Endometrial microvascular endothelial cells (primary cell): ENCODE measurements around the gene POLR2J. TPM values are rescaled to one million over a fixed set of nuclear protein-coding genes. Genes with fewer than 3 reads are reported as not detected.

Source experiments
- in situ Hi-C: cut with HindIII; loops from 2 replicates; pipeline ENCODE4 v1.10.0; 2017; ENCODE audit warnings: low sequenced_read_pairs, low pct_unique_long_range_greater_than_20kb; ENCODE audit errors: inconsistent ontology term
- total RNA-seq: library from RNA; depleted of rRNA; stranded (reverse); fragments of >200 nt; gene quantifications from one replicate; pipeline ENCODE4 v1.2.3, GENCODE V29; 2015; ENCODE audit errors: inconsistent ontology term

The POLR2J gene
- total RNA-seq, 1 donor from 2014 or later = 7.4 TPM

DNA sequence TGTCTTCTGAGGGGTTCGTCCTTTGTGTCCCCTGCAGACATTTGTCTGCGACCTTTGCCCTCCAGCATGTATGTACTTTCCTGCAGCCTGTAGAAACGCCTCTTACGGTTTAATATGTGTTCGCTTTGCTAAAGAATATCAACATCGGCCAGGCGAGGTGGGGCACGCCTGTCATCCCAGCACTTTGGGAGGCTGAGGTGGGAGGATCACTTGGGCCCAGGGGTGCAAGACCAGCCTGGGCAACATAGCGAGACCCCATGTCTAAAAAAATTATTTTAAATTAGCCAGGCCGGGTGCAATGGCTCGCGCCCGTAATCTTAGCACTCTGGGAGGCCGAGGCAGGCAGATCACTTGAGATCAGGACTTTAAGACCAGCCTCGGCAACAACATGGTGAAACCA lies 29.6 kb downstream of the POLR2J start:
- in situ Hi-C loops = no loop called here

DNA sequence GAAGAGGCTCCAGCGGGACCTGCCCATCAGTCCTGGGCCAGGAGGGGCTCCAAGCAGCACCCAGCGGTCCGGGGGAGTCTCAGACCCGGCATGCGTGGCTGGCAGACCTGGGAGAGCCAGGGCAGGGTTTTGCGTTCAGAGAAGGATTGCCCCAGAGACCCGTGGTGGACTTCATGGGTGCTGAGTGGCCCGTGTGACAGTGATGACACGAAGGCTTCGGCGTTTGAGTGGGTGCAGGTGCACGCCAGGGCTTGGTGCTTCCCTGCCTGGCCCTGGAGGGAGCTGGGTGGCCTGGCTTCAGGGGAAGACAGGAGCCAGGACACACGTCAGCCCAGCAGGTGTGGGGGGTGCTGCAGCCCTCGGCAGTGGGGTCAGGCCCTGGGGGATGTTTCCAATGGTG lies 31.4 kb downstream of the POLR2J start:
- in situ Hi-C loops = no loop called here

DNA sequence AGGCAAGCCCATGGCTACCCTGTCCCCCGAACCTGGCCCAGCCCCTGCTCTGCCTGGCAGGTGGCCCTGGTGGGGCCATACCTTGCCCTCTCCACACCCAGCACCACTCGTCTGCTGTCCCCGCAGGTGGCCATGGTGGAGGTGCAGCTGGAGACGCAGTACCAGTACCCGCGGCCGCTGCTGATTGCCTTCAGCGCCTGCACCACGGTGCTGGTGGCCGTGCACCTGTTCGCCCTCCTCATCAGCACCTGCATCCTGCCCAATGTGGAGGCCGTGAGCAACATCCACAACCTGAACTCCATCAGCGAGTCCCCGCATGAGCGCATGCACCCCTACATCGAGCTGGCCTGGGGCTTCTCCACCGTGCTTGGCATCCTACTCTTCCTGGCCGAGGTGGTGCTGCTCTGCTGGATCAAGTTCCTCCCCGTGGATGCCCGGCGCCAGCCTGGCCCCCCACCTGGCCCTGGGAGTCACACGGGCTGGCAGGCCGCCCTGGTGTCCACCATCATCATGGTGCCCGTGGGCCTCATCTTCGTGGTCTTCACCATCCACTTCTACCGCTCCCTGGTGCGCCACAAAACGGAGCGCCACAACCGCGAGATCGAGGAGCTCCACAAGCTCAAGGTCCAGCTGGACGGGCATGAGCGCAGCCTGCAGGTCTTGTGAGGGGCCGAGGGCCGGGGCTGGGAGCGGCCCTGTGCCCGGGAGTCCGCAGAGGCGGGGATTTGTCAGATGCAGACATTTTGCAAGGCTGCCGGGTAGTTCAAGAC lies 32.1 kb downstream of the POLR2J start:
- in situ Hi-C loops = no loop called here

DNA sequence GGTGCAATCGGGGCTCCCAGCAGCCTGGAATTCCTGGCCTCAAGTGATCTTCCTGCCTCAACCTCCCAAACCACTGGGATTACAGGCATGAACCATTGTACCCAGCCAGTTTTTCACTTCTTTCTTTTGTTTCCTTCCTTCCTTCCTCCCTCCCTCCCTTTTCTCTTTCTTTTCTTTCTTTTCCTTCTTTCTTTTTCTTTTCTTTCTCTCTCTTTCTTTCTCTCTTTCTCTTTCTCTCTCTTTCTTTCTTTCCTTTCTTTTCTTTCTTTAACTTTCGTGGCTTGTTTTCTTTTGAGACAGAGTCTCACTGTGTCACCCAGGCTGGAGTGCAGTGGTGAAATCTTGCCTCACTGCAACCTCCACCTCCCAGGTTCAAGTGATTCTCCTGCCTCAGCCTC lies 33.0 kb downstream of the POLR2J start:
- in situ Hi-C loops = no loop called here

DNA sequence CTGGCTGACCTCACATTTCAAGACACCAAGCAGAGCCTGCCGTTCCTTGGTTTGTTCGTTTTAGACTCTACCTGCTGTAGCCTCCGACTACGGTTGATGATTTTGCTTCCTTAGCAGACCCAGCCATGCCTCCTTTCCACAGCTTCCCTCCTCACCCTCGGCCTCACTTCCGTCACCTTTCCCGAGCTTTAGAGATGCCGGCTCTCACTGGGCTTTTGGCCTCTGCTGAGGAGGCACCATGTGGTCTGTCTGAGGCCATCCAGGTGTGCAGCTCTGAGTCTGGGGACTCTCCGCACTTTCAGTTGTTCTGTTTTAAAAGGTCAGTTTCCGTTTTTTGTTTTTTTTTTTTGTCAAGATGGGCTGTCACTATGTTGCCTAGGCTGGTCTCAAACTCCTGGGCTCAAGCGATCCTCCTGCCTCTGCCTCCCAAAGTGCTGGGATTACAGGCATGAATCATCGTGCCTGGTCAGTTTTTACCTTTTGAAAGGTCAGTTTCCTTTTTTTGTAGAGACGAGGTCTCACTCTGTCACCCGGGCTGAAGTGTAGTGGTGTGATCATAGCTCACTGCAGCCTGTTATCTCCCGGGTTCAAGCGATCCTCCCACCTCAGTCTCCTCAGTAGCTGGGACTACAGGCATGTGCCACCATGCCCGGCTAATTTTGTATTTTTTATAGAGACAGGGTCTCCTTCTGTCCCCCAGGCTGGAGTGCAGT lies 33.6 kb downstream of the POLR2J start:
- in situ Hi-C loops = no loop called here

DNA sequence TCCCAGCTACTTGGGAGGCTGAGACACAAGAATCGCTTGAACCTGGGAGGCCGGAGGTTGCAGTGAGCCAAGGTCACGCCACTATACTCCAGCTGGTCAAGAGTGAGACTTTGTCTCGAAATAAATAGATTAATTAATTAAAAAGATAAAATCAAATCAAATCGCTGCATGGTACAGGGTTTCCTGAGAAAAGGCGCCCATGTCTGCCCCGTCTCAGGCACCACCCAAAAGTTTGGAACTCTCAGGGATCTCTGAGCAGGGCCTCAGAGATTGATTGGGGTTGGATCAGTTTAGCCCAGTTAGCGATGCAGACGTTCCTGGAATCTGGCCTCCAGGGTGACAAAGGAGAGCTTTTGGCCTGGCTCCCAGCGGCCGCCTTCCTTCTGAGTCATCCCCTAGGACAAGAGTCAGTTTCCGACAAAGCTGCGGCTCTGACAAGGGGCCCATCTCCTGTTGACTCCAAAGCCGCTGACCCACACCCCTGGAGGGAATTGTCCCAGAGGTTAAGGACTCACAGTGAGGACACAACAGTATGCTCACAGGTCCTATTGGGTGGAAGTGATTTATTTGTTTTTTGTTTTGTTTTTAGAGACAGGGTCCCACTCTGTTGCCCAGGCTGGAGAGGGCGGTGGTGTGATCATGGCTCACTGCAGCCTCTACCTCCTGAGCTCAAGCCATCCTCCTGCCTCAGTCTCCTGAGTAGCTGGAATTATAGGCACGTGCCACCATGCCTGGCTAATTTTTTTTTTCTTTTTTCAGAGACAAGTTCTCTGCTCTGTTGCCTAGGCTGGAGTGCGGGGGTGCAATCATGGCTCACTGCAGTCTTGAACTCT lies 38.5 kb downstream of the POLR2J start:
- in situ Hi-C loops = no loop called here

DNA sequence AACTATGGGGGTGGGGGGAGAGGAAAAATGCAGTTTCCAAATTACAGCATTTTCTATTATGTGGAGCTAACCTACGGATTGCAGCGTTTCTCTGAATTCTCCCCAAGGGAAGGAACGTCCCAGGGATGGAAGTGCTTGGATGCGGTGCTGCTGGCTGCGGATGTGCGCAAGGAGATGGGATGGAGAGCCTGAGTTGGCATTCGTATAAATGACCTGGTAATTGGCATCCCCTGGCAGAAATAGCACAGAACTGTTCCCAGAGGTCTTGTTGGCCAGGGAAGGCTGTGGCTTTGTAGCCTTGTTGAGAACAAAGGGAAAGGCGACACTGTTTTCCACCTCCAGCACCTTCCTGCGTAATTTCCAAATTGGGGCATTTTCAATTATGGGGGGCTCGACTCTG lies 42.6 kb downstream of the POLR2J start:
- in situ Hi-C loops = no loop called here

DNA sequence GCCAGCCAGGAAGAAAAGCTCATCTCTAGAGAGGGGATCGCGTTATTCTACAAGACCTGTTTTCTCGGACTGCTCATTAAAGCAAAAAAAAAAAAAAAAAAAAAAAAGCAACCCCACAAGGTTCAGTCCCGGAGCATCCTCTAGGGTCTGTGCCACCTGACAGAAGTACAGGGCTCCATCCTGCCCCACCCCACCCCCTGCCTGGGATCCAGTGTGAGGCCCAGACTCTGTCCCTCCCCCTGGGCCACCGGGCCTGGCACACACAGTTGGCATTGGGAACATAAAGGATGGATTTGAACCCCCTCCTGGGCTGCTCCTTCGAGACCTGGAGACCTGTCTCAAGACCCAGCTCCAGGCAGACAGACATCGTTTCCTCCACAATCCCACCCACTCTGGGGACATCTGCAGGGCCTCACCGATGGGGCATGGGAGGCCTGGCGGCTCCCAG lies 44.7 kb downstream of the POLR2J start:
- in situ Hi-C loops = no loop called here

DNA sequence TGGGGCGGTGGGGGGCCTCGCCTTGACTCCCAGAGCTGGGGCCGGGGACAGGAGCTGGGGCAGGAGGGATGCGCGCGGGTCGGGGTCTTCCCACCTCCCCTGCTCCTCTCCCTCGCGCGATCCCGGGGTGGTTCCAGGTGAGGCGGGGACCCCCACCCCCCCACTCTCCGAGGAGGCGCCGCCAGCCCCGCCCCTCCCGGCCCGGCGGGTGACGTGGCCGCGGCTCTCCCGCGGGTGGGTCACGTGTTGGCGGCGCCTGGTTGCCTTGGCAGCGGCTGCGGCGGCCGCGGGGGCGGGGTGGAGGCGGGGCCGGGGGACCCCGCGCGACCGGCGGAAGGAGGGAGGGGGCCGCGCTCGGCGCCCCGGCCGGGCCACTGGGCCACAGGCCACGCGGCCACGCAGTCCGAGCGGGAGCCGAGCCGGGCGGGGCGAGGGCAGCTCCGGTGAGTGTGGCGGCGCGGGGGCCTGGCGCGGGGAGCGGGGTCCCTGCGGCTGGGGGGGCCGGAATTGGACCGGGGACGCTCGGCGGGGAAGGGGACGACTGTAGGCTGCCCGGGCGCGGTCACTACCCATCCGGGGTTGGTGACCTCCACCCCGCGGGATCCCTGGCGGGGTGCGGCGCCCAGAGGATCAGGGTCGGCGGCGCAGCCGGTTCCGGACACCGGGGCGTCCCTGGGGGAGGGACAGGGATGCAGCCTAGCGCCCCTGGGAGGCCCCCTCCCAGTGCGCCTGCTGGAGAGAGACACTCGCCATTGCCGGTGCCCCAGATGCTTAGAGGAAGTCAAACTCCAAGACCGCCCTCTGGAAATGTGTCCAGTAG lies 45.3 kb downstream of the POLR2J start, which contains the start of gene ORAI2:
TSS of gene ORAI2 (plus strand) at position 357 of the 820 bp plus-strand sequence. CDS start 5,382 bp downstream, outside the sequence.
- in situ Hi-C loops = no loop called here

DNA sequence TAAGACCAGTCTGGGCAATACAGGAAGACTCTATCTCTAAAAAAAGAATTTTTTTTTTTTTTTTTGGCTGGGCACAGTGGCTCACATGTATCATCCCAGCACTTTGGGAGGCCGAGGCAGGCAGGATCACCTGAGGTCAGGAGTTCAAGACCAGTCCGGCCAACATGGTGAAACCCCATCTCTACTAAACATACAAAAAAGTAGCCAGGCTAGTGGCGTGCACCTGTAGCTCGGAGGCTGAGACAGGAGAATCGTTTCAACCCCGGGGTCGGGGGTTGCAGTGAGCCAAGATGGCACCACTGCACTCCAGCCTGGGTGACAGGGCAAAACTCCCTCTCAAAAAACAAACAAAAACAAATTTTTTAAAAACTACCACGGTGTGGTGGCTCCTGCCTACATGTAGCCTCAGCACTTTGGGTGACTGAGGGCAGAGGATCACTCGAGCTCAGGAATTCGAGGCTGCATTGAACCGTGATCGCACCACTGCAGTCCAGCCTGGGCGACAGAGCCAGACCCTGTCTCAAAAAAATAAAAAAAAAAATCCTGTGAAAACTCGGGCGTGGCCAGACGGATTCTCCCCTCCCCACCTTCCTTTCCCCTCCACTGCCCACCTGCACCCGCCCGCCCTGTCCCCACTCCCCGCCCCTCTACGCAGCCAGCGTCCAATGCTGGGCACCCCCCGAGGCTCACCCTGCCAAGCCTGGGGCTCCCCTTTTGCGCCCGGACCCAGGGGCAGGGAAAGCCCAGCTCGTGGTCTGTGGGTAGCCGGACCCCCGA lies 46.1 kb downstream of the POLR2J start:
- in situ Hi-C loops = no loop called here

DNA sequence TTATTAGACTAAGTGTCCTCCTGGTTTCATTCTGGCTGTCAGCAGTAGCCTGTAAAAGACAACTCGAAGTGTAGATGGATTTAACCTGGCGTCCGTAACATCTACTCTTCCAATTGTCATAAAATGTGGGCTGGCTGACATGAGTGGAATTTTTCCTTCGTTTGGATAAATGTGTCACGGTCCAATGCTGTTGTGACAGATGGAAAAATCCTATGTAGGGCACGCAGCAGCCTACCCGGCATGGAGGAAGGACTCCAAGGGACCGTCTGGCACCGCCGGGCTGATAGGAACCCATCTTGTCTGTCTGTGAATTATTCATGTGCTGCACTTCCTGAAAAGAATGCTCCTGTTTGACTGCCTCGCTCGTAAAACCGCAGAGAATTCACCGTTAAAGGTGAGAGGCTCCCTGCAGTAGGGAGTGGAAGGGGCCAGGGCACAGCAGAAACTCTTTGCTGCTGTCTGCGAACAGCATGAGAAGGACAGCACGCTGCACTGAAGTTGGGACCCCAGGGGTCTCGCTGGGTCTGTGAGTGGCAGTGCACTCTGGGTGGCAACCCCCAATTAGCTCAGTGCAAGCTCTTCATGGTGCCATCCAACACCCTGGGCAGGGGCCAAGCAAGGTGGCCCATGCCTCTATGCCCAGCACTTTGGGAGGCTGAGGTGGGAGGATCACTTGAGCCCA lies 47.0 kb downstream of the POLR2J start:
- in situ Hi-C loops = no loop called here

DNA sequence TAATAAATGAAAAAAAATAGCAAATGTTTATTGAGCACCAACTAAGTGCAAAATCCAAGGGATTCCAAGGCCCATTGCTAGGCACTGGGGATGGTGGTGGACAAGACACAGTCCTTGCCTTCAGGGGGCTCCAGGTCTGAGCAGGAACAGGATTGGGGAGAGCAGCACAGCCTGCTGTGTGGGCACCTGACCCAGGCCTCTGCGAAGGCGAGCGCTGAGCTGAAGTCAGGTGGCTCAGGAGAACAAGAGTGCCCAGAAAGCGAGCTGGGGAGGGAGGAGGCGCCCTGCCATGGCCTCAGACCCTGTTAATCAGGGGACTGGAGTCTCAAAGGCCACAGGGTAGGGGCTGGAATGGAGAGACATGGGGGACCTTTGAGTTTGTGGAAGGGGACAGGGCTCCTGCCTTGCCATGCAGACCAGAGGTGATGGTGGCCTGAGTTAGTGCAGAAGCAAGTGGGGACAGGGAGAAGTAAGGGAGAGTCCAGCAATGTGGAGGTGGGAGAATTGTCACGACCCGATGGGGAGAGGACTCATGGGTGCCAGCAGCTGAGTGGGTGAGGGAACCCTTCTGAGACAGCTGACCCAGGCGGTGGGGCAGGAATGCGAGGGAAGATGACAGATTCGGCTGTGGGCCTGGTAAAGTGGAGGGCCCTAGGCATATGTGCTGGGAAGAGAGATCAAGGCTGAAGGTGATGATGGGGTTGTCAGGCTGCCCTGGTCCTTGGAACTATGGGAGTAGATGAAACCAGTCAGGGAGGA lies 49.4 kb downstream of the POLR2J start:
- in situ Hi-C loops = no loop called here

DNA sequence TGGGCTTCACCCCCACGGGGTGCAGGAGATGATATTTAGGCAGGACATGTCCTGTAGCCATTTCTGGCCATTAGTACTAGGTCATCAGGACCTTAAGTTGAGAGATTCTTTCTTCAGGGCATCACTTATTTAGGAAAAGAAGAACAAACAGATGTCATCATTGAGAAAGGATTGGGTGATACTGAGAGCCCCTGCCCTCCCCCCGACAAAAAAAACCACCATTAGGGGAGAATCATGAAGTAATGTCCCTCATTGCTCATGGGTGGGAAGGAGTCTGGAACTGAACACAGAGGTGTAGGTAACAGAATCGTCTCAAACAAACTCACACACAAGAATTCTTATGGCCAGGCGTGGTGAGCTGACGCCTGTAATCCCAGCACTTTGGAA lies 51.7 kb downstream of the POLR2J start:
- in situ Hi-C loops = no loop called here

DNA sequence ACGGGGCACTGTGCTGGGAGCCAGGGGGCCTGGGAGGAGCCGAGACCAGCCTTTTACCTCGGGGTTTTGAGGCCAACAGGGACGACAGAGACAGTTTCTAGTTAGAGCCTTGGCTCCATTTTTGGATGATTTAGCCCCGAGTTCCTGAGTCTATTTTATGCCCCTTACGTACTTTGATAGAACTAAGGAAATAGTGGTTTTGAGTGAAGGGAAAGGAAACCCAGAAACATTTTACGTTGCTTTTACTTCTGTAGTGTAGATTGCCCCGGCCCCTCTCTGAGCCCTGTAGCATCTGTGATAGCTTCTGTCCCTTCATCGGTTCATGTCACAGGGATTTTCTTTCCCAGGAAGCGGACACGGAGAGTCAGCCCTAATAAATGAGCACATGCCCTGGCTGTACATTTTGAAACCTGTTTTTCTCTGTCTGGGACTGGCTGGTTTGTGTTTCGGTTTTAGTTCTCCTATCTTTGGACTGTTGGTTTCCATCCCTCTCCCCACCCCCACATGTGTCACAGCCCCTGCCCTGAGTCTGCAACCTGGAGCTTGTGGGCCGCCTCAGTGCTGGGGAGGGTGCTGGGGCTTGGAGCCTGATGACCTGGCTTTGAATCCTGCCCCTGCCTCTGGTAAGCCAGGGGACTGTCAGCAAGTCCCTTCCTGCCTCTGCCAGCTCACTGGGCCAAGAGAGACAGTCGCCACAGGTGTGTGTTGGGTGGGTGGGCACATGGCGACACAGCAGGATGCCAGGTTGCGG lies 52.3 kb downstream of the POLR2J start:
- in situ Hi-C loops = no loop called here

DNA sequence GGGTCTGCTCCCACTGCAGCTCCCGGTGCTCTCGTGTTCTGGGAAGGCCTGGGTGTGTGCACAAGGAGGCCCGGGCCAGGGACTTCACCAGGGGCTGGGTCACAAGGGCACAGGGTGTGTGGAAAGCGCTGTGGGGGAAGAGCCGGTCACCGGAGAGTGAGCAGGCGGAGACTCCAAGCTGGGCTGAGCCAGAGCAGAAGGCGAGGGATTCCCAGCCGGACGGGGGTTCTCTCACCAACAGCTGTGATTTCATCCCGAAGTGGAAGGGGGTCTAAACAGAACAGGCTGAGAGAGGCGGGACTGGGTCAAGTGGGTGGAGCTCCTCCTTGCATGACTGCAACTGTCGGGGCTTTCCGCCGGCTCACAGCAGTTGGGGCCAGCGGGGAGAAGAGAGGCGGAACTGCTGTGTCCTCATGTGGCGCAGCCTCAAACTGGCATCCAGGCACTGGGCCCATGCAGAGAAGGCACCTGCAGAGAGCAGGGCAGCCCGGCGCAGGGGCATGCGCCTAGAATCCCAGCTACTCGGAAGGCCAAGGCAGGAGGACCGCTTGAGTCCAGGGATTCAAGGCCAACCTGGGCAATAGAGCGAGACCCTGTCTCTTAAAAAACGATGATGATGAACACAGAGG lies 53.0 kb downstream of the POLR2J start:
- in situ Hi-C loops = no loop called here

DNA sequence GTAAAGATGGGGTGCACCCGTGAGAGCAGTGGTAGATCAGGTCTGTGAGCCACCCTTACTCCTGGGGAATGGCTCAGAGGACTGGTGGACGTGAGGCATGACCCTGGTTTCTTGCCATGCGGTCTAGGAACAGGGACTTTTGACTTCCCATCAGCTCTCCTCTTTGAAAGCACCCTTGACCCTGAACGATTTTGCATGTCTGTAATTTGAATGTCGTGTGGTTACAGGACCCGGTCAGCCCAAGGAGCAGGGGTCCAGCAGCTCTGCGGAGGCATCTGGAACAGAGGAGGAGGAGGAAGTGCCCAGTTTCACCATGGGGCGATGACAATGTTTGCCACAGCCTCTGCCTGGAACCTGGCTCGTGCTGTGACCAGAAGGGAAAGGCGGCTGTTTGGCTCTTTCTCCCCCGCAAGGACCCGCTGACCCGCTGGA lies 53.9 kb downstream of the POLR2J start:
- in situ Hi-C loops = no loop called here
